DMS79 (cell line): ENCODE measurements around the gene CHKB.
A peak's percentile ranks its signal among the peaks of the same experiment; 100 is the strongest.

Experiments used
- DNase-seq: peaks from one replicate; lab custom pipeline; 2025; lab: John Stamatoyannopoulos, UW

CHKB gene

GRCh38 chr22:50573491-50574382, 8.9 kb downstream of the CHKB start:
- DNase-seq: no peak

GRCh38 chr22:50572965-50573364, 9.7 kb downstream of the CHKB start:
- DNase-seq: no peak

GRCh38 chr22:50571264-50572175, 11.1 kb downstream of the CHKB start:
- no peak for DNase-seq

GRCh38 chr22:50570861-50571260, 11.8 kb downstream of the CHKB start:
- no peak for DNase-seq

- DNase-seq: no peak
Measured at GRCh38 chr22:50569896-50570535, 12.6 kb downstream of the CHKB start.

- DNase-seq: no peak
Measured at GRCh38 chr22:50569041-50569459, 13.6 kb downstream of the CHKB start.

GRCh38 chr22:50568626-50569025, 14.0 kb downstream of the CHKB start:
- DNase-seq: no peak

GRCh38 chr22:50567721-50568252, 14.9 kb downstream of the CHKB start:
- DNase-seq: no peak

GRCh38 chr22:50564289-50564688, 18.4 kb downstream of the CHKB start:
- no peak for DNase-seq

GRCh38 chr22:50563413-50564160, 19.1 kb downstream of the CHKB start:
- DNase-seq: no peak

- peak; percentile 63 for DNase-seq
Measured at GRCh38 chr22:50562523-50563412, 19.9 kb downstream of the CHKB start, which contains the start of gene SYCE3. TSS of gene SYCE3 (minus strand) at chr22:50562919. CDS start at chr22:50556405, 6,514 bp downstream.

GRCh38 chr22:50561401-50562358, 21.0 kb downstream of the CHKB start:
- no peak for DNase-seq

- DNase-seq: no peak
Measured at GRCh38 chr22:50560034-50560433, 22.6 kb downstream of the CHKB start.

- DNase-seq: no peak
Measured at GRCh38 chr22:50556703-50557102, 25.9 kb downstream of the CHKB start.

- no peak for DNase-seq
Measured at GRCh38 chr22:50553310-50553709, 29.3 kb downstream of the CHKB start.

GRCh38 chr22:50551160-50551752, 31.4 kb downstream of the CHKB start:
- no peak for DNase-seq

- DNase-seq: no peak
Measured at GRCh38 chr22:50550395-50550794, 32.3 kb downstream of the CHKB start.
